ENCODE results near the gene HIGD1A. TPM values are rescaled to one million over a fixed set of nuclear protein-coding genes. Genes with fewer than 3 reads are reported as not detected.

HIGD1A gene
- total and polyA plus RNA-seq, 10 of the 15 experiments (the other 5 are each of a cell fraction or from before 2014, with no cell fraction given), result 73.9 to 487 (median 175) TPM

- in situ Hi-C loops (cut with MboI), result loop anchor here (10.0 kb wide), 1 partner anchor 172 kb away; no protein-coding TSS in a partner anchor
- ChIA-PET CTCF (interaction anchor here (0.9 to 4.2 kb wide), 10 partner anchors 8 to 210 kb away, joined by 3 to 30 read pairs (median 4); partner anchors contain the start of gene SEC22C), RAD21 (ENCODE audit: unreplicated experiment) (no interaction called here), POLR2A (no interaction called here), SMC1A (ENCODE audit: uncharacterized antibody, unreplicated experiment) (interaction anchor here (1.6 to 3.0 kb wide), 4 partner anchors 16 to 165 kb away, joined by 5 to 27 read pairs (median 6); partner anchors contain the start of gene SEC22C)
- H3K79me2 ChIP-seq (ENCODE audit: control insufficient read depth, insufficient read depth, low read length), result no peaks in the 10 kb centered on the region
- H3K4me2 ChIP-seq (ENCODE audit: control insufficient read depth, insufficient read depth), result no peak overlapping the region
- no peak overlapping the region for H3K4me3 ChIP-seq
- no peak for DNase-seq (ENCODE audit: low read depth, low spot score)
- intact Hi-C loops (cut with micrococcal nuclease; ENCODE audit: unreplicated experiment), result loop anchor here (10.0 kb wide), 1 partner anchor 202 kb away; no protein-coding TSS in a partner anchor
- no peaks in the 10 kb centered on the region for H3K4me1 ChIP-seq (ENCODE audit: control insufficient read depth, insufficient read depth, low read length)
- no peak for ATAC-seq
- no peaks in the 10 kb centered on the region for H3K27me3 ChIP-seq (replicated peaks in 1 of 2; ENCODE audit: control insufficient read depth in 2 of 2, insufficient read depth in 2 of 2, low read length in 1 of 2)
- BruUV-seq (replicated peaks), result no TSS peak
- H3K36me3 ChIP-seq (ENCODE audit: control insufficient read depth in 2 of 2, insufficient read depth in 2 of 2, low read length in 1 of 2), result no peaks in the 10 kb centered on the region
- no peak for TF ChIP-seq CREM (IDR thresholded peaks at IDR 0.05; ENCODE audit: low read depth)
- no peak for TF ChIP-seq FOXK2 (IDR thresholded peaks at IDR 0.05)
- TF ChIP-seq NKRF (conservative IDR thresholded peaks at IDR 0.05), result no peak
- TF ChIP-seq PML (IDR thresholded peaks at IDR 0.05; ENCODE audit: low read length), result no peak
- TF ChIP-seq CBX3 (IDR thresholded peaks at IDR 0.05; ENCODE audit: borderline replicate concordance, low read depth), result no peak
- TF ChIP-seq RBBP5 (conservative IDR thresholded peaks at IDR 0.05), result no peak
- TF ChIP-seq ELK1 (IDR thresholded peaks at IDR 0.05; ENCODE audit: low read depth, low read length), result no peak
- no peak for TF ChIP-seq SP1 (IDR thresholded peaks at IDR 0.05; ENCODE audit: low read depth, low read length)
- H2AFZ ChIP-seq (ENCODE audit: control insufficient read depth, low read depth, low read length), result no peak overlapping the region
- H3K9ac ChIP-seq (ENCODE audit: control insufficient read depth, insufficient read depth, low read length), result no peak overlapping the region
- WGBS (ENCODE audit: insufficient coverage, insufficient replicate concordance, low lambda C conversion rate, missing lambda C conversion rate), result 60% methylated on average over 11 of the region's 11 CpGs
- no peak for FAIRE-seq
- H3K9me3 ChIP-seq (replicated peaks; ENCODE audit: control insufficient read depth, insufficient read depth, low read length), result no peaks in the 10 kb centered on the region
- H4K20me1 ChIP-seq (ENCODE audit: control insufficient read depth, insufficient read depth), result no peaks in the 10 kb centered on the region
- H3K27ac ChIP-seq (ENCODE audit: control insufficient read depth, insufficient read depth), result no peak overlapping the region
Measured at GRCh38 chr3:42746455-42747450, 57.5 kb downstream of the HIGD1A start.

Measured in GM12878 (cell line).